GM21381 (cell line): Measurements from ENCODE around the gene SETD7.

ENCODE experiments used
- ATAC-seq: cut with Tn5 transposase; IDR thresholded peaks from one replicate; pipeline ENCODE4 v1.9.1; 2021; ENCODE audit warnings: mild to moderate bottlenecking, moderate library complexity; ENCODE audit not compliant: unreplicated experiment

Gene SETD7

DNA sequence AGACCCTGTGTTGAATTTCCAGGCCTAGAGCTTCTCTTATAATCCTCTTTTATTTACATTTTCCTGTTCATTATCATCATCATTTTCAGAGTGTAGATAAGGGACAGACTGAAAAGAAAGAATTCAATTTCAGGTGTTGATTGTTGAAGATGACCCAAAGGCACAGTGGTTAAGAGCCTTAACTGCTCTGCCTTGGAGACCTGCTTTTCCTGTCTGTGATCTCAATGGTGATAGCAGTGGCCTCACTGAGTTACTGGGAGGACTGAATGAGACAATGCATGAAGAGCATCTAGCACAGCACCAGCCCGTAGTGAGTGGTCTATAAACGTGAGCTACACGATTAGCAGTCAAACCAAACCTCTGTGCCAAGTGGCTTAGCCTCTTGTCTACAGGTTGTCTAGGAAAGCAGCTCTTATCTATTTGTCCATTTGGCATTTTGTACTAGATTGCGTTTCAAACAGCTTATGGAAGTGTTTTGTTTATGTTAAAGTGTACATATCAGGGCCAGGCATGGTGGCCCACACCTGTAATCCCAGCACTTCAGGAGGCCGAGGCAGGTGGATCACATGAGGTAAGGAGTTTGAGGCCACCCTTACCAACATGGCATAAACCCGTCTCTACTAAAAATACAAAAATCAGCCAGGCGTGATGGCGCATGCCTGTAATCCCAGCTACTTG lies 41.5 kb downstream of the SETD7 start:
- no peak for ATAC-seq

GRCh38 chr4:139511320-139511719 lies 44.7 kb downstream of the SETD7 start:
- ATAC-seq, result no peak

DNA sequence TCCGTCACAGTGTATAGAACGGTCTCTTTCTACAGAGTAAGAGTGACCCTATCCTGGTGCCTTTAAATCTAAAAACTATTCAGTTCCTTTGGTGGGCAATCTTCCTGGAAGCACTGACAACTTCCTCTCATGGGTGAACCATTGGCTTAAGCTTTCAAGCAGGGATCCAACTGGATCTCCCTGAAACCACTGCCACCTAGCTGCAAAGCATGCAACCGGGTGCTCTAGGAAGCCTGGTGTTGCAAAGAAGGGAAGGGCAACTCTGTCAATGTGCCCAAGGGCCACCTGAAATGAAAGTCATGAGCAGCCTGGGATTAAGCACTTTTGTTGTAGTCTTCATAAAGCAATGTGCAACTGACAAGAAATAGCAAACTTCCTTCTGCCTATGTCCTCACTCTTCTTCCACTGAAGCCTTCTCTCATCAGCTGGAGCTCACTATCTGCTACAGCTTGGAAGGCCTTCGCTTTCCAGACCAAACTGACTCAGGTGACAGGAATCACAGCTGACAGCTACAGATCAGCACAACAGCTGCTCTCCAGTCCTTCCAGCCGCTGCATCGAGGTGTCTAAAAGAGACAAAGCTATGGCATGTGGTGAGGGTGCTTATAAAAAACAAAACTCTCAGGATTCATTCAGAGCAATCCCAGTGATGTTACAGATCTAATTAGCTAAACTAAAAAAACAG lies 46.1 kb downstream of the SETD7 start:
- ATAC-seq, result no peak

- ATAC-seq, result no peak
Observed at GRCh38 chr4:139508581-139509237, 47.3 kb downstream of the SETD7 start.

GRCh38 chr4:139506774-139507173 lies 49.2 kb downstream of the SETD7 start:
- ATAC-seq, result no peak

GRCh38 chr4:139503622-139504166 lies 52.3 kb downstream of the SETD7 start:
- no peak for ATAC-seq

GRCh38 chr4:139501927-139502899 lies 53.8 kb downstream of the SETD7 start:
- ATAC-seq, result no peak

DNA sequence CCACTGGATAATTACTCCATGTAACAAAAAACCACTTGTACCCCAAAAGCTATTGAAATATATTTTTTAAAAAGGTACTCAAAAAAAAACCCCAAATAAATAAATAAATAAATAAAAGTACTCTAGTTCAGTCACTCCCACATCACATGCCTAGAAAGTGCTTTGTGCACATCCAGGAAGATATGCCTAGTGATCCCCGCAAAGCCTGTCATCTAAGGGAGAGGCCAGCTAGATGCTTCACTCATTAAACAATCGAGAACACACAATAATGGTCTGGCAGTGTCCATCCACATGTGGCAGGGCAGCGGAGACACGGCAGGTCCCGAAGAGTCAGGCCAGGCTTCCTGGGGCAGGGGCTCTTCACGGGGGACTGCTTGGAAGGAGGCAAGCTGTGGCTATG lies 54.5 kb downstream of the SETD7 start:
- ATAC-seq, result no peak

DNA sequence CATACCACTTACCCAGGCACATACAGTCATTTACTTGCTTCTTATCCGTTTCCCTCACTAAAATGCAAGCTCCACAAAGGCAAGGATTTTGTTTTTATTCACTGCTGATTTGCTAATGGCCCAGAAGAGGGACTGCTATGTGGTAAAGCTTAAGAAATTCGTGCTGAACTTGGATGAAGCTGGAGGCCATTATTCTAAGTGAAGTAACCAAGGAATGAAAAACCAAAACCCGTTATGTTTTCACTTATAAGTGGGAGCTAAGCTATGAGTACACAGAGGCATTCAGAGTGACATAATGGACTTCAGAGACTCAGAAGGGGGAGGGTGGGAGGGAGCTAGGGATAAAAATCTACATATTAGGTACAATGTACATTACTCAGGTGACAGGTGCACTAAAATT lies 54.9 kb downstream of the SETD7 start:
- no peak for ATAC-seq

GRCh38 chr4:139499186-139499585 lies 56.8 kb downstream of the SETD7 start:
- ATAC-seq, result no peak

DNA sequence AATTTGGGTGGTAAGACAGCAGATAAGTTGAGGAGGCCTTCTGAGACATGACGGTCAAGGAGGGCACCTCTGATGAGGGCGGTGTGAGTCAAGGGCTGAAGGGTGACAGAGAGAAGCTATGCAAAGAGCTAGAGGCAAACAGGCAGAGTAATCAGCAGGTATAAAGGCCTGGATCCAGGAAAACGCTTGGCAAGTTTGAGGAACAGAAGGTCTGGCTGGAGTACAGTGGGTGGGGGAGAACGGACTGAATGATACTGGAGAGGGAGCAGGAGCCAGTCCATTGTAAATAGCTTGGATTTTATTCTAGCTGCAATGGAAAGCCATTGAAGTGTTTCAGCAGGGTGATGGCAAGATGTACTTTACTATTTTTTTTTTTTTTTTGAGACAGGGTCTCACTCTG lies 62.8 kb downstream of the SETD7 start:
- ATAC-seq, result no peak

DNA sequence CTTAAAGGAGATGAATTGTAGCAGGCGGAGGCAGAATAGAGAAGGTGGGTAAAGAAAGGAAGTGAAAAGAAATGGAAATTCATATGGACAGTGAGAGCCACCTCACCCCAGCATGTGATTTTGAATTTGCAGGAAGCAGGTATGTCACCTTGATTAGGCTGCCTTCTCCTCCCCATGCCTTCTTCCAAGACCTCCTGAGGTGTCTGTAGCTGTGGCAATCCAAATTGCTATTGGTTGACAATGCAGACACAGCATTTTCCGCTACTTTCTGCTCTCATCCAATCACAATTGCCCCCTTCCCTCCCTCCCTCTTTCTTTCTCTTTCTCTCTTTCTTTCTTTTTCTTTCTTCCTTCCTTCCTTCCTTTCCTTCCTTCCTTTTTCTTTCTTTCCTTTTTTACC lies 63.6 kb downstream of the SETD7 start:
- no peak for ATAC-seq

GRCh38 chr4:139489638-139490037 lies 66.4 kb downstream of the SETD7 start:
- ATAC-seq, result no peak

DNA sequence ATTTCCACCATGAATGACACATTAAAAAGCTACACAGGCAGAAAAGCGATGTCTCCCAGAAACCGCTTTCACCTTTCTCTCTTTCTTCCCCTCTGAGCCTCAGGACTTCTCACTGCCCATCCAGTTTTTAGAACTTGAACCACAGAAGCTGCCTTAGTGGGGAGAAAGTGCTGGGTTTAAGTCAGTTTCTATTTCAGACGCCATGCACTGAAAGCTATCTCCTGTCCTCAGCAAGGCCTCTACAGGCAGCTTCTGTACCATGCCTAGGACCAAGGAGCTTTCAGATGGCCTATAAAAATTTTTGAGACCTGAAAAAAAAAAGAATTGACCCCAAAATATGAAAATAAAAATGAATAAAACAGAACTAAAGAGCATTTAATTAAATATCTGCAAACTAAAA lies 67.6 kb downstream of the SETD7 start:
- no peak for ATAC-seq

DNA sequence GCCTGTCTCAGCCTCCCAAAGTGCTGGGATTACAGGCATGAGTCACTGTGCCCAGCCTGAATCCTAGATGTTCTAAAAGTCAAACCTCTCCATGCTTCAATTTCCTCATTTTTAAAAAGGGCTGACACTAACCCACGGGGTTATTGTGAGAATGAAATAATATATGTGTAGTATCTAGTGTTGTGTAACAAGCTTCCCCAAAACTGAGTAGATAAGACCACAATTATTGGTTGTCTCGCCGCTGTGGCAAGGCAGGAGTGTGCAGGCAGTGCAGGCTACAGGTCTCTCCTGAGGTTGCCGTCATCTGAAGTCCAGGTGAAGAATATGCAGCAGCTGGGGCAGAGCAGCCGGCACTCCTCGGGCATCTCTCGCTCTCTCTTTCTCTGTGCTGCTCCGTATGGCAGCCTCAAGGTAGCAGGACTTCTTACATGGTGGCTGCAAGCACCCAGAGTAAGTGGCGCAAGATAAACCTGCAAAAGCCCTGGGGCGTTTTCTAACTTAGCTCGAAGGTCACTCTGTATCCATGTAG lies 71.2 kb downstream of the SETD7 start:
- no peak for ATAC-seq

GRCh38 chr4:139483000-139483399 lies 73.0 kb downstream of the SETD7 start:
- ATAC-seq, result no peak

GRCh38 chr4:139481465-139481864 lies 74.6 kb downstream of the SETD7 start:
- ATAC-seq, result no peak

GRCh38 chr4:139476363-139476762 lies 79.7 kb downstream of the SETD7 start:
- ATAC-seq, result no peak

DNA sequence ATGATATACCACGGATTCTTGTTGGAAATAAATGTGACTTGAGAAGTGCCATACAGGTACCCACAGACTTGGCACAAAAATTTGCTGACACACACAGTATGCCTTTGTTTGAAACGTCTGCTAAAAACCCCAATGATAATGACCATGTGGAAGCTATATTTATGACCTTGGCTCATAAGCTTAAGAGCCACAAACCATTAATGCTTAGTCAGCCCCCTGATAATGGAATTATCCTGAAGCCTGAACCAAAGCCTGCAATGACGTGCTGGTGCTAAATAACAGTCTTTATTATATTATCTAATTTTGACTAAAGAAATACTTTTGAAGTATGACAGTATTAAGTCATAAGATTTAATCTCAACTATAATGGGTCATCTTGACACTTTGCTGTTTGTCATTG lies 83.2 kb downstream of the SETD7 start:
- no peak for ATAC-seq

DNA sequence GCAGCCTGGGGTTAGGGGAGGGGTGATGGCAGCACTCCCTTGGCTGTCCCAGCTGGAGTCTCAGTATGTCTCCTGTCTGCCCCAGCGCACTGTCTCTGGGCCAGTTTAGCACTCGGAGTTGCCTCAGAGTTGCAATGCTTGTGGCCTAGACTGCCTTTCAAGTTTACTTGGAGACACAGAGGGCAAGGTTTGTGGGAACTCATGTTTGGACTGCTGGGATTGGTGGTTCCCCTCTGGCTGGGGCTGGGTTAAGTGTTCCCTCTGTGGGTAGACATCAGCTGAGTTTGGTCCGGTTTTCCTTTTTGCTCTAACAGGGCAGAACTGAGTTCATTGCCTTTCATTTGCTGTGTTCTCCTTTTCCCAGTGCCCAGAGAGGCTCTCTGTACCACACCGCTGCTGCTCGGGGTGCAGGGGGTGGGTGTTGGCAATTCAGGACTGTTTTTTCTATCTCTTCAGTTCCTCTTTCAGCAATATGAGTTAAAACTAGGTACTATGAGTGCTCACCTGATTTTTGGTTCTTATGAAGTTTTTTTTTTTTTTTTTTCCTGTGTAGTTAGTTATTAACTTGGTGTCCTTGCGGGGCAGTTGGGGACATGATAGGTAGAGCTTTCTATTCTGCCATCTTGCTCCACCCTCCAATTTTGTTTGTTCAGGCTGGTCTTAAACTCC lies 84.9 kb downstream of the SETD7 start:
- no peak for ATAC-seq
